ENCODE results near the gene ADCYAP1R1. TPM values are rescaled to one million over a fixed set of nuclear protein-coding genes. Genes with fewer than 3 reads are reported as not detected.

ADCYAP1R1 gene
- total RNA-seq, 1 experiment from 2014 or later: not detected

GRCh38 chr7:31106303-31107105, 54.4 kb downstream of the ADCYAP1R1 start:
- Histone ChIP-seq H3K27me3 (no peaks in the 10 kb centered on the region), H3K36me3 (no peaks in the 10 kb centered on the region), H3K4me3 (no peak overlapping the region), H3K9me3 (no peaks in the 10 kb centered on the region)
- no peak for DNase-seq

- DNase-seq: no peak
- no peaks in the 10 kb centered on the region for H3K9me3 ChIP-seq
- no peak overlapping the region for H3K4me3 ChIP-seq
- H3K27me3 ChIP-seq: no peaks in the 10 kb centered on the region
- H3K36me3 ChIP-seq: no peaks in the 10 kb centered on the region
Observed at GRCh38 chr7:31107106-31108090, 55.3 kb downstream of the ADCYAP1R1 start.

- H3K27me3 ChIP-seq: no peaks in the 10 kb centered on the region
- H3K9me3 ChIP-seq: no peaks in the 10 kb centered on the region
- H3K36me3 ChIP-seq: no peaks in the 10 kb centered on the region
Observed at GRCh38 chr7:31108097-31108657, 56.1 kb downstream of the ADCYAP1R1 start.

GRCh38 chr7:31109751-31110150, 57.6 kb downstream of the ADCYAP1R1 start:
- H3K36me3 ChIP-seq: no peaks in the 10 kb centered on the region
- H3K4me3 ChIP-seq: no peak overlapping the region
- H3K27me3 ChIP-seq: no peaks in the 10 kb centered on the region
- DNase-seq: no peak
- H3K9me3 ChIP-seq: no peaks in the 10 kb centered on the region

More at GRCh38 chr7:31108097-31108657, 56.1 kb downstream of the ADCYAP1R1 start:
- H3K4me3 ChIP-seq: no peak overlapping the region
- no peak for DNase-seq

GRCh38 chr7:31110331-31111108, 58.4 kb downstream of the ADCYAP1R1 start:
- no peaks in the 10 kb centered on the region for H3K27me3 ChIP-seq
- DNase-seq: no peak
- H3K4me3 ChIP-seq: no peak overlapping the region
- no peaks in the 10 kb centered on the region for H3K36me3 ChIP-seq
- H3K9me3 ChIP-seq: no peaks in the 10 kb centered on the region

- H3K9me3 ChIP-seq: no peaks in the 10 kb centered on the region
- H3K27me3 ChIP-seq: no peaks in the 10 kb centered on the region
- DNase-seq: no peak
- no peaks in the 10 kb centered on the region for H3K36me3 ChIP-seq
- no peak overlapping the region for H3K4me3 ChIP-seq
Observed at GRCh38 chr7:31111109-31111451, 59.0 kb downstream of the ADCYAP1R1 start.

GRCh38 chr7:31113660-31114059, 61.6 kb downstream of the ADCYAP1R1 start:
- no peak for DNase-seq
- Histone ChIP-seq H3K4me3 (no peak overlapping the region), H3K36me3 (no peaks in the 10 kb centered on the region), H3K9me3 (no peaks in the 10 kb centered on the region), H3K27me3 (peaks cover 3% of the 10 kb centered on the region; the same call in 1 of the 2 replicates)

- H3K27me3 ChIP-seq: peaks cover 3% of the 10 kb centered on the region; the same call in 1 of the 2 replicates
- DNase-seq: no peak
- H3K9me3 ChIP-seq: no peaks in the 10 kb centered on the region
- no peak overlapping the region for H3K4me3 ChIP-seq
- no peaks in the 10 kb centered on the region for H3K36me3 ChIP-seq
Observed at GRCh38 chr7:31114593-31115343, 62.7 kb downstream of the ADCYAP1R1 start.

- no peaks in the 10 kb centered on the region for H3K36me3 ChIP-seq
- peaks cover 3% of the 10 kb centered on the region; the same call in 1 of the 2 replicates for H3K27me3 ChIP-seq
- no peak overlapping the region for H3K4me3 ChIP-seq
- DNase-seq: no peak
- no peaks in the 10 kb centered on the region for H3K9me3 ChIP-seq
Observed at GRCh38 chr7:31116615-31117014, 64.5 kb downstream of the ADCYAP1R1 start.

- no peaks in the 10 kb centered on the region for H3K9me3 ChIP-seq
- no peak for DNase-seq
- no peaks in the 10 kb centered on the region for H3K36me3 ChIP-seq
- no peak overlapping the region for H3K4me3 ChIP-seq
- H3K27me3 ChIP-seq: peaks cover 3% of the 10 kb centered on the region; the same call in 1 of the 2 replicates
Observed at GRCh38 chr7:31119249-31119648, 67.1 kb downstream of the ADCYAP1R1 start.

- Histone ChIP-seq H3K36me3 (no peaks in the 10 kb centered on the region), H3K9me3 (no peaks in the 10 kb centered on the region), H3K27me3 (peaks cover 3% of the 10 kb centered on the region; the same call in 1 of the 2 replicates), H3K4me3 (no peak overlapping the region)
- no peak for DNase-seq
Observed at GRCh38 chr7:31120800-31121513, 68.8 kb downstream of the ADCYAP1R1 start.

GRCh38 chr7:31121601-31122000, 69.5 kb downstream of the ADCYAP1R1 start:
- peaks cover 3% of the 10 kb centered on the region; the same call in 1 of the 2 replicates for H3K27me3 ChIP-seq
- no peaks in the 10 kb centered on the region for H3K36me3 ChIP-seq
- no peak for DNase-seq
- no peak overlapping the region for H3K4me3 ChIP-seq
- H3K9me3 ChIP-seq: no peaks in the 10 kb centered on the region

- Histone ChIP-seq H3K36me3 (no peaks in the 10 kb centered on the region), H3K4me3 (no peak overlapping the region), H3K9me3 (no peaks in the 10 kb centered on the region), H3K27me3 (peaks cover 3% of the 10 kb centered on the region; the same call in 1 of the 2 replicates)
- DNase-seq: peak; percentile 77
Observed at GRCh38 chr7:31122649-31123058, 70.5 kb downstream of the ADCYAP1R1 start.

- Histone ChIP-seq H3K27me3 (peaks cover 2% of the 10 kb centered on the region; the same call in 1 of the 2 replicates), H3K9me3 (no peaks in the 10 kb centered on the region), H3K36me3 (no peaks in the 10 kb centered on the region), H3K4me3 (no peak overlapping the region)
- DNase-seq: no peak
Observed at GRCh38 chr7:31123321-31123720, 71.2 kb downstream of the ADCYAP1R1 start.

- Histone ChIP-seq H3K27me3 (no peaks in the 10 kb centered on the region; the same call in 1 of the 2 replicates), H3K9me3 (no peaks in the 10 kb centered on the region), H3K4me3 (no peak overlapping the region), H3K36me3 (no peaks in the 10 kb centered on the region)
- no peak for DNase-seq
Observed at GRCh38 chr7:31123726-31124125, 71.6 kb downstream of the ADCYAP1R1 start.
